GM23338 (cell line): ENCODE data around the gene ZNF557. TPM values are rescaled to one million over a fixed set of nuclear protein-coding genes. Genes with fewer than 3 reads are reported as not detected.

Experiments
- ATAC-seq: fragments of 200-7000 bp; cut with Tn5 transposase; 3 replicates; pipeline ENCODE4 v1.9.1; 2020
- DNase-seq: peaks from one replicate; pipeline ENCODE4 v3.0.0-alpha.2; 2015; ENCODE audit warnings: low spot score
- H2AFZ ChIP-seq: fragments of 200-600 bp; sonication (generic); 2 replicates; pipeline ENCODE4 v1.8.0; 2016; ENCODE audit warnings: antibody characterized with exemption, mild to moderate bottlenecking, moderate library complexity
- H3F3A ChIP-seq: fragments of 200-600 bp; sonication (generic); replicated peaks from 2 replicates; pipeline ENCODE4 v1.8.0; 2017; ENCODE audit warnings: antibody characterized with exemption, mixed run types, low read depth
- H3K27ac ChIP-seq: fragments of 200-600 bp; sonication (generic); 2 replicates; pipeline ENCODE4 v1.6.1; 2016; ENCODE audit warnings: low read depth
- H3K27me3 ChIP-seq: fragments of 200-600 bp; sonication (generic); 2 replicates; pipeline ENCODE4 v1.8.0; 2016; ENCODE audit warnings: mild to moderate bottlenecking, mixed run types, moderate library complexity; ENCODE audit not compliant: insufficient read depth
- H3K36me3 ChIP-seq: fragments of 200-600 bp; sonication (generic); 2 replicates; pipeline ENCODE4 v1.8.0; 2016; ENCODE audit warnings: mild to moderate bottlenecking; ENCODE audit not compliant: insufficient read depth
- H3K4me1 ChIP-seq: fragments of 200-600 bp; sonication (generic); 2 replicates; pipeline ENCODE4 v1.8.0; 2016; ENCODE audit warnings: mild to moderate bottlenecking, moderate library complexity; ENCODE audit not compliant: insufficient read depth
- H3K4me2 ChIP-seq: fragments of 200-600 bp; sonication (generic); 2 replicates; pipeline ENCODE4 v1.7.1; 2017; ENCODE audit warnings: mixed run types
- H3K4me3 ChIP-seq: fragments of 200-600 bp; sonication (generic); 2 replicates; pipeline ENCODE4 v1.6.1; 2016; ENCODE audit warnings: mixed run types
- H3K79me2 ChIP-seq: fragments of 200-600 bp; sonication (generic); replicated peaks from 2 replicates; pipeline ENCODE4 v1.8.0; 2017; ENCODE audit warnings: mild to moderate bottlenecking; ENCODE audit not compliant: insufficient read depth
- H3K9me2 ChIP-seq: fragments of 200-600 bp; sonication (generic); 2 replicates; pipeline ENCODE4 v1.8.0; 2017; ENCODE audit not compliant: insufficient read depth
- H4K20me1 ChIP-seq: fragments of 200-600 bp; sonication (generic); replicated peaks from 2 replicates; pipeline ENCODE4 v1.8.0; 2017; ENCODE audit warnings: mild to moderate bottlenecking; ENCODE audit not compliant: insufficient read depth
- H3K27ac Mint-ChIP-seq: 2 replicates; pipeline ENCODE4 v1.8.0; 2020; ENCODE audit warnings: inconsistent platforms, mild to moderate bottlenecking, moderate library complexity, mixed read lengths
- H3K27me3 Mint-ChIP-seq: 3 replicates; pipeline ENCODE4 v1.8.0; 2022; ENCODE audit warnings: low read depth, mild to moderate bottlenecking, moderate library complexity, mixed read lengths, inconsistent platforms; ENCODE audit not compliant: insufficient read depth, poor library complexity
- H3K36me3 Mint-ChIP-seq: 3 replicates; pipeline ENCODE4 v1.8.0; 2021; ENCODE audit warnings: low read depth, mild to moderate bottlenecking, inconsistent platforms, moderate library complexity, mixed read lengths
- H3K4me1 Mint-ChIP-seq: 3 replicates; pipeline ENCODE4 v1.8.0; 2020; ENCODE audit warnings: mild to moderate bottlenecking, inconsistent platforms, mixed read lengths
- H3K4me3 Mint-ChIP-seq: 3 replicates; pipeline ENCODE4 v1.8.0; 2021; ENCODE audit warnings: moderate library complexity, mild to moderate bottlenecking, inconsistent platforms, mixed read lengths
- H3K9me3 Mint-ChIP-seq: 3 replicates; pipeline ENCODE4 v1.8.0; 2020; ENCODE audit warnings: moderate library complexity, mild to moderate bottlenecking, inconsistent platforms, mixed read lengths
- CREB1 ChIP-seq: fragments of 250-450 bp; sonication (Bioruptor Pico); IDR thresholded peaks from 2 replicates; pipeline ENCODE4 v1.5.0; 2020; ENCODE audit warnings: low read depth, mild to moderate bottlenecking, moderate library complexity
- CTCF ChIP-seq, 2 experiments: fragments of 200-600 bp in 1 of 2; sonication (generic) in 1 of 2; conservative IDR thresholded peaks; 2 replicates each; pipeline versions ENCODE4 v1.5.1 to v1.6.1; 2016 to 2017; ENCODE audit warnings: antibody characterized with exemption in 2 of 2, low read depth in 2 of 2, mild to moderate bottlenecking in 2 of 2, moderate library complexity in 1 of 2
- ETS1 ChIP-seq: IDR thresholded peaks from 2 replicates; pipeline ENCODE4 v1.6.1; 2016; ENCODE audit warnings: antibody characterized with exemption
- EZH2 ChIP-seq: fragments of 200-600 bp; sonication (generic); IDR thresholded peaks from one replicate; pipeline ENCODE4 v1.8.0; 2017; ENCODE audit warnings: antibody characterized with exemption, mild to moderate bottlenecking, low read depth; ENCODE audit not compliant: unreplicated experiment
- EZH2phosphoT487 ChIP-seq: fragments of 200-600 bp; sonication (generic); IDR thresholded peaks from one replicate; pipeline ENCODE4 v1.8.1; 2018; ENCODE audit warnings: antibody characterized with exemption; ENCODE audit not compliant: unreplicated experiment
- JUNB ChIP-seq: IDR thresholded peaks from one replicate; pipeline ENCODE4 v1.6.1; 2016; ENCODE audit warnings: antibody characterized with exemption; ENCODE audit not compliant: unreplicated experiment
- NANOG ChIP-seq: IDR thresholded peaks from 2 replicates; pipeline ENCODE4 v1.6.1; 2016; ENCODE audit warnings: antibody characterized with exemption, borderline replicate concordance
- POLR2AphosphoS5 ChIP-seq: IDR thresholded peaks from 2 replicates; pipeline ENCODE4 v1.6.1; 2016; ENCODE audit warnings: antibody characterized with exemption, low read depth
- STAT1 ChIP-seq: IDR thresholded peaks from one replicate; pipeline ENCODE4 v1.6.1; 2016; ENCODE audit warnings: antibody characterized with exemption; ENCODE audit not compliant: unreplicated experiment
- ZNF114 ChIP-seq: fragments of 250-450 bp; sonication (Bioruptor Pico); IDR thresholded peaks from 2 replicates; pipeline ENCODE4 v1.5.0; 2020; ENCODE audit warnings: mild to moderate bottlenecking, moderate library complexity
- ZNF331 ChIP-seq: fragments of 250-450 bp; sonication (Bioruptor Pico); IDR thresholded peaks from 2 replicates; pipeline ENCODE4 v1.5.0; 2020; ENCODE audit warnings: low read depth, mild to moderate bottlenecking, moderate library complexity
- ZNF462 ChIP-seq: fragments of 250-450 bp; sonication (Bioruptor Pico); IDR thresholded peaks from 2 replicates; pipeline ENCODE4 v1.5.0; 2020; ENCODE audit warnings: mild to moderate bottlenecking, moderate library complexity
- polyA plus RNA-seq: library from polyadenylated mRNA; unstranded; fragments of >200 nt; fragmentation: Nextera tagmentation; extraction: Ambion mirVana; gene quantifications from 2 replicates; pipeline ENCODE4 v1.2.1, GENCODE V29; 2016
- total RNA-seq: library from RNA; depleted of rRNA; stranded (reverse); fragments of >200 nt; shearing (Covaris generic); gene quantifications from 2 replicates; pipeline ENCODE4 v1.2.3, GENCODE V29; 2014
- TF ChIP-seq, protein P1 (sequence below): IDR thresholded peaks from one replicate; pipeline ENCODE4 v1.6.1; 2018; ENCODE audit warnings: antibody characterized with exemption; ENCODE audit not compliant: unreplicated experiment

Gene ZNF557
- total and polyA plus RNA-seq, 2 experiments from 2014 or later = 3.7 to 10.3 TPM

DNA sequence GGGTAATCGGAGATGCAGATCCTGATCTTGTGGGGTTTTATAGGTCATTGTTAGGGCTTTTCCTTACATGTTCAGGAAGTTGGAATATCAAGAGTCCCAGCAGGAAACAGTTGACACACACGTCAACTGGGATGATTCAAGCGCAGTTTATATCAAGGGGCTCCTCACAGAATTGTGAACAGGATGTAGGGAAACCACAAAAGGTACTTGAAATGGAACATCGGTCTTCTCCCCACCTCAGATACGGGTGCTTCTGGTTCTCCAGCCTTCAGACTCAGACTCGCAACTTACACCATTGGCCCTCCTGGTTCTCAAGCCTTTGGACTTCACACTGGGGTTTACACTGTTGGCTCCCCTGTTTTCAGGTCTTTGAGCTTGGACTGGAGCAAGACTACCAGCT lies 19.5 kb downstream of the ZNF557 start:
- Histone ChIP-seq H3K4me1 (no peaks in the 10 kb centered on the region), H4K20me1 (no peaks in the 10 kb centered on the region), H3K4me2 (no peak overlapping the region), H3K9me2 (no peaks in the 10 kb centered on the region), H3F3A (no peaks in the 10 kb centered on the region), H3K27me3 (no peaks in the 10 kb centered on the region), H3K79me2 (no peaks in the 10 kb centered on the region), H3K36me3 (peaks cover 32% of the 10 kb centered on the region), H3K27ac (no peak overlapping the region), H3K4me3 (no peak overlapping the region), H2AFZ (no peak overlapping the region)
- no peak for DNase-seq
- peaks cover 11% of the 10 kb centered on the region for H3K27me3 Mint-ChIP-seq
- H3K36me3 Mint-ChIP-seq = peaks cover 91% of the 10 kb centered on the region
- no peaks in the 10 kb centered on the region for H3K4me1 Mint-ChIP-seq
- no peak overlapping the region for H3K27ac Mint-ChIP-seq
- peaks cover 92% of the 10 kb centered on the region for H3K9me3 Mint-ChIP-seq
- no peak for TF ChIP-seq ZNF114 (CRISPR knock-in tag)
- no peak for TF ChIP-seq CREB1 (CRISPR knock-in tag)
- no peak for TF ChIP-seq ZNF462 (CRISPR knock-in tag)
- no peak for TF ChIP-seq JUNB
- TF ChIP-seq ZNF331 = no peak
- no peak for TF ChIP-seq ETS1
- no peak for TF ChIP-seq NANOG
- TF ChIP-seq STAT1 = no peak
- no peak for TF ChIP-seq CTCF (conservative IDR thresholded peaks at IDR 0.05; ENCODE audit: low read depth in 2 of 2)
- no peak for TF ChIP-seq POLR2AphosphoS5
- no peak for TF ChIP-seq EZH2
- TF ChIP-seq, protein P1, sequence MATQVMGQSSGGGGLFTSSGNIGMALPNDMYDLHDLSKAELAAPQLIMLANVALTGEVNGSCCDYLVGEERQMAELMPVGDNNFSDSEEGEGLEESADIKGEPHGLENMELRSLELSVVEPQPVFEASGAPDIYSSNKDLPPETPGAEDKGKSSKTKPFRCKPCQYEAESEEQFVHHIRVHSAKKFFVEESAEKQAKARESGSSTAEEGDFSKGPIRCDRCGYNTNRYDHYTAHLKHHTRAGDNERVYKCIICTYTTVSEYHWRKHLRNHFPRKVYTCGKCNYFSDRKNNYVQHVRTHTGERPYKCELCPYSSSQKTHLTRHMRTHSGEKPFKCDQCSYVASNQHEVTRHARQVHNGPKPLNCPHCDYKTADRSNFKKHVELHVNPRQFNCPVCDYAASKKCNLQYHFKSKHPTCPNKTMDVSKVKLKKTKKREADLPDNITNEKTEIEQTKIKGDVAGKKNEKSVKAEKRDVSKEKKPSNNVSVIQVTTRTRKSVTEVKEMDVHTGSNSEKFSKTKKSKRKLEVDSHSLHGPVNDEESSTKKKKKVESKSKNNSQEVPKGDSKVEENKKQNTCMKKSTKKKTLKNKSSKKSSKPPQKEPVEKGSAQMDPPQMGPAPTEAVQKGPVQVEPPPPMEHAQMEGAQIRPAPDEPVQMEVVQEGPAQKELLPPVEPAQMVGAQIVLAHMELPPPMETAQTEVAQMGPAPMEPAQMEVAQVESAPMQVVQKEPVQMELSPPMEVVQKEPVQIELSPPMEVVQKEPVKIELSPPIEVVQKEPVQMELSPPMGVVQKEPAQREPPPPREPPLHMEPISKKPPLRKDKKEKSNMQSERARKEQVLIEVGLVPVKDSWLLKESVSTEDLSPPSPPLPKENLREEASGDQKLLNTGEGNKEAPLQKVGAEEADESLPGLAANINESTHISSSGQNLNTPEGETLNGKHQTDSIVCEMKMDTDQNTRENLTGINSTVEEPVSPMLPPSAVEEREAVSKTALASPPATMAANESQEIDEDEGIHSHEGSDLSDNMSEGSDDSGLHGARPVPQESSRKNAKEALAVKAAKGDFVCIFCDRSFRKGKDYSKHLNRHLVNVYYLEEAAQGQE = no peak
- TF ChIP-seq EZH2phosphoT487 = no peak
- no peak overlapping the region for H3K4me3 Mint-ChIP-seq
- no peak for ATAC-seq
